Panc1 (cell line): ENCODE measurements around the gene MYO1A. TPM values are rescaled to one million over a fixed set of nuclear protein-coding genes. Genes with fewer than 3 reads are reported as not detected.

Source experiments
- ATAC-seq: fragments of 200-7000 bp; cut with Tn5 transposase; 2 replicates; pipeline ENCODE4 v1.9.1; 2020; ENCODE audit warnings: mild to moderate bottlenecking, moderate library complexity
- BruUV-seq: library from RNA; stranded (reverse); fragments of 400-500 nt; replicated peaks from 2 replicates; lab custom pipeline; 2021; lab: Mats Ljungman, UMichigan
- CTCF ChIA-PET: fragments of 300-600 bp; sonication (Branson Sonifier 250); formaldehyde crosslinking; loops from one replicate; lab custom pipeline; 2022; ENCODE audit warnings: antibody characterized with exemption; lab: Charles Lee
- POLR2A ChIA-PET: fragments of 300-600 bp; sonication (Branson Sonifier 250); formaldehyde crosslinking; loops from one replicate; lab custom pipeline; 2022; ENCODE audit warnings: antibody characterized with exemption; lab: Charles Lee
- DNase-seq: peaks from one replicate; pipeline ENCODE4 v3.0.0-alpha.2; 2010; ENCODE audit warnings: low read depth, low spot score
- H3K27ac ChIP-seq: 2 replicates; pipeline ENCODE4 v1.5.1; 2011; ENCODE audit warnings: mild to moderate bottlenecking, low read length, inconsistent platforms
- H3K27me3 ChIP-seq: fragments of 200-500 bp; sonication (Bioruptor generic); 2 replicates; pipeline ENCODE4 v1.6.0; 2014; ENCODE audit warnings: low read length, inconsistent platforms; ENCODE audit not compliant: control insufficient read depth, insufficient read depth
- H3K36me3 ChIP-seq: fragments of 200-500 bp; sonication (Bioruptor generic); 2 replicates; pipeline ENCODE4 v1.5.1; 2014; ENCODE audit warnings: inconsistent platforms, mild to moderate bottlenecking, low read length, moderate library complexity; ENCODE audit not compliant: control insufficient read depth, insufficient read depth
- H3K4me1 ChIP-seq: 2 replicates; pipeline ENCODE4 v1.5.1; 2011; ENCODE audit warnings: inconsistent platforms, mild to moderate bottlenecking, low read length, moderate library complexity; ENCODE audit not compliant: control insufficient read depth, insufficient read depth
- H3K4me3 ChIP-seq, 2 experiments: 2 replicates each; pipeline ENCODE4 v1.5.1; 2011 to 2012; ENCODE audit warnings: low read depth in 2 of 2, low read length in 2 of 2, mild to moderate bottlenecking in 2 of 2, inconsistent platforms in 1 of 2, moderate library complexity in 1 of 2
- H3K9me3 ChIP-seq: fragments of 200-500 bp; sonication (Bioruptor generic); 2 replicates; pipeline ENCODE4 v1.5.1; 2014; ENCODE audit warnings: low read depth, mild to moderate bottlenecking, inconsistent platforms, low read length, moderate library complexity; ENCODE audit not compliant: control insufficient read depth, insufficient read depth
- POLR2AphosphoS5 ChIP-seq: IDR thresholded peaks from 2 replicates; pipeline ENCODE4 v1.6.1; 2012; ENCODE audit warnings: mild to moderate bottlenecking, low read depth, low read length, moderate library complexity
- REST ChIP-seq, 2 experiments: IDR thresholded peaks; 2 replicates each; pipeline ENCODE4 v1.6.1; 2011 to 2012; ENCODE audit warnings: low read depth in 2 of 2, control low read depth in 1 of 2, low read length in 1 of 2, mild to moderate bottlenecking in 1 of 2, moderate library complexity in 1 of 2; ENCODE audit not compliant: insufficient read depth in 1 of 2
- SIN3A ChIP-seq: IDR thresholded peaks from 2 replicates; pipeline ENCODE4 v1.6.1; 2012; ENCODE audit warnings: low read depth, mild to moderate bottlenecking, low read length, moderate library complexity, borderline replicate concordance; ENCODE audit not compliant: insufficient read depth
- TCF7L2 ChIP-seq: IDR thresholded peaks from 2 replicates; pipeline ENCODE4 v1.6.1; 2011; ENCODE audit warnings: mild to moderate bottlenecking, low read depth, low read length, inconsistent platforms
- in situ Hi-C: cut with HindIII; loops from 2 replicates; pipeline ENCODE4 v1.10.0; 2016; ENCODE audit warnings: low sequenced_read_pairs, low pct_unique_long_range_greater_than_20kb
- intact Hi-C: fragments of 100-400 bp; cut with micrococcal nuclease; formaldehyde crosslinking; loops from one replicate; pipeline ENCODE4 v1.10.0; 2022; ENCODE audit not compliant: unreplicated experiment
- total RNA-seq: library from RNA; stranded (reverse); gene quantifications from one replicate; pipeline ENCODE4 v1.2.1, GENCODE V29; 2021; ENCODE audit not compliant: unreplicated experiment
- TF ChIP-seq, protein P1 (sequence below): fragments of 450-650 bp; IDR thresholded peaks from 2 replicates; pipeline ENCODE4 v1.5.1; 2017; ENCODE audit warnings: mild to moderate bottlenecking

The MYO1A gene
- total RNA-seq, 1 experiment from 2014 or later: not detected

DNA sequence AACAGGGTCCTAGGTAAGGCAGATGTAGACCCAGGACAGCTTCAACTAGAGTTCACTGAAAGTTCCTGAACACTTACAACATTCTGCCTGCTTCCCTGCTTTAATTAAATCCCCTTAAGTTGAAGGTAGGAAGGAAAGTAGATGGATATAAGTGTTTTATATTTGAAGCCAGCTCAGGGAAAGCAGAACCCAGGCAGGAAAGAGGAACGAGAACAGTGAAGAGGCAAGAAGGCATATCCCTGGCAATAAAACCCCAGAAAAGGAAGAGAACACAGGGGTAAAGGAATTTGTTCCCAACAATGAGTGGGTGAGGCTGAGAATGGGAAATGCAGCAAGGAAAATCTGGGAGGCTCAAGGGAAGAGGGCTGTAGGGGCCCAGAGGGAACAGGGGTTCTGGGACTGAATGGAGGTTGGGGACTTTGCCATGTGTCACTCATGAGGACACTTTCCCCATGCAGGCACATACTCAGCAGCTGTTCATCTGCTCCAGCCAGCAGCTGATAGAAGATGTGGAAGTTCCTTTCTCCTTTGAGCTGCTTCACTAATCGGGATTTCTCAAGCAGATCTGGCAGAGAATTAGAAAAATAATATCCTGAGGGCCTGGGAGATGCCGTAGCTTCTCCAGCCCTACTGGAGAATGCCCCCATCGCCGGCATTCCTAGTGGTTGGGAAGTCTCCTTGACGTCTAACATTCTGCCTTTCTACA lies 3.7 kb downstream of the MYO1A start:
- in situ Hi-C loops: no loop called here
- CTCF ChIA-PET: no interaction called here

GRCh38 chr12:57044889-57045288 lies 5.0 kb downstream of the MYO1A start:
- TF ChIP-seq, protein P1, sequence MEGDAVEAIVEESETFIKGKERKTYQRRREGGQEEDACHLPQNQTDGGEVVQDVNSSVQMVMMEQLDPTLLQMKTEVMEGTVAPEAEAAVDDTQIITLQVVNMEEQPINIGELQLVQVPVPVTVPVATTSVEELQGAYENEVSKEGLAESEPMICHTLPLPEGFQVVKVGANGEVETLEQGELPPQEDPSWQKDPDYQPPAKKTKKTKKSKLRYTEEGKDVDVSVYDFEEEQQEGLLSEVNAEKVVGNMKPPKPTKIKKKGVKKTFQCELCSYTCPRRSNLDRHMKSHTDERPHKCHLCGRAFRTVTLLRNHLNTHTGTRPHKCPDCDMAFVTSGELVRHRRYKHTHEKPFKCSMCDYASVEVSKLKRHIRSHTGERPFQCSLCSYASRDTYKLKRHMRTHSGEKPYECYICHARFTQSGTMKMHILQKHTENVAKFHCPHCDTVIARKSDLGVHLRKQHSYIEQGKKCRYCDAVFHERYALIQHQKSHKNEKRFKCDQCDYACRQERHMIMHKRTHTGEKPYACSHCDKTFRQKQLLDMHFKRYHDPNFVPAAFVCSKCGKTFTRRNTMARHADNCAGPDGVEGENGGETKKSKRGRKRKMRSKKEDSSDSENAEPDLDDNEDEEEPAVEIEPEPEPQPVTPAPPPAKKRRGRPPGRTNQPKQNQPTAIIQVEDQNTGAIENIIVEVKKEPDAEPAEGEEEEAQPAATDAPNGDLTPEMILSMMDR: no peak
- TF ChIP-seq REST (IDR thresholded peaks at IDR 0.05; ENCODE audit: insufficient read depth in 1 of 2, low read depth in 2 of 2, low read length in 1 of 2): no peak
- H3K27me3 ChIP-seq: peaks cover 25% of the 10 kb centered on the region
- DNase-seq (no peak), ATAC-seq (no peak)
- ChIA-PET CTCF (no interaction called here), POLR2A (no interaction called here)
- in situ Hi-C loops: no loop called here
- H3K4me1 ChIP-seq: no peaks in the 10 kb centered on the region
- BruUV-seq: no TSS peak
- no peak overlapping the region for H3K27ac ChIP-seq
- H3K4me3 ChIP-seq: no peak overlapping the region
- intact Hi-C loops: no loop called here
- no peaks in the 10 kb centered on the region for H3K9me3 ChIP-seq
- H3K36me3 ChIP-seq: no peaks in the 10 kb centered on the region

More for the DNA sequence above, 3.7 kb downstream of the MYO1A start:
- no TSS peak for BruUV-seq
- TF ChIP-seq TCF7L2 (no peak), POLR2AphosphoS5 (no peak), SIN3A (no peak)
- TF ChIP-seq, protein P1: no peak
- no peak for DNase-seq
- no peaks in the 10 kb centered on the region for H3K36me3 ChIP-seq
- POLR2A ChIA-PET: interaction anchor here (0.6 kb wide), 1 partner anchor 18 kb away, joined by 8 read pairs; no protein-coding TSS in a partner anchor
- H3K27ac ChIP-seq: no peak overlapping the region
- ATAC-seq: no peak
- H3K27me3 ChIP-seq: peaks cover 18% of the 10 kb centered on the region
- H3K9me3 ChIP-seq: no peaks in the 10 kb centered on the region
- H3K4me3 ChIP-seq: no peak overlapping the region
- no peaks in the 10 kb centered on the region for H3K4me1 ChIP-seq
- intact Hi-C loops: no loop called here
